ENCODE measurements around the gene TFCP2L1.
"Not testable (repeated sequence)": the region's sequence is repeated elsewhere in the genome, so short reads cannot be mapped to it uniquely, and the experiment has no call there.

Gene TFCP2L1, protein sequence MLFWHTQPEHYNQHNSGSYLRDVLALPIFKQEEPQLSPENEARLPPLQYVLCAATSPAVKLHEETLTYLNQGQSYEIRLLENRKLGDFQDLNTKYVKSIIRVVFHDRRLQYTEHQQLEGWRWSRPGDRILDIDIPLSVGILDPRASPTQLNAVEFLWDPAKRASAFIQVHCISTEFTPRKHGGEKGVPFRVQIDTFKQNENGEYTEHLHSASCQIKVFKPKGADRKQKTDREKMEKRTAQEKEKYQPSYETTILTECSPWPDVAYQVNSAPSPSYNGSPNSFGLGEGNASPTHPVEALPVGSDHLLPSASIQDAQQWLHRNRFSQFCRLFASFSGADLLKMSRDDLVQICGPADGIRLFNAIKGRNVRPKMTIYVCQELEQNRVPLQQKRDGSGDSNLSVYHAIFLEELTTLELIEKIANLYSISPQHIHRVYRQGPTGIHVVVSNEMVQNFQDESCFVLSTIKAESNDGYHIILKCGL

DNA sequence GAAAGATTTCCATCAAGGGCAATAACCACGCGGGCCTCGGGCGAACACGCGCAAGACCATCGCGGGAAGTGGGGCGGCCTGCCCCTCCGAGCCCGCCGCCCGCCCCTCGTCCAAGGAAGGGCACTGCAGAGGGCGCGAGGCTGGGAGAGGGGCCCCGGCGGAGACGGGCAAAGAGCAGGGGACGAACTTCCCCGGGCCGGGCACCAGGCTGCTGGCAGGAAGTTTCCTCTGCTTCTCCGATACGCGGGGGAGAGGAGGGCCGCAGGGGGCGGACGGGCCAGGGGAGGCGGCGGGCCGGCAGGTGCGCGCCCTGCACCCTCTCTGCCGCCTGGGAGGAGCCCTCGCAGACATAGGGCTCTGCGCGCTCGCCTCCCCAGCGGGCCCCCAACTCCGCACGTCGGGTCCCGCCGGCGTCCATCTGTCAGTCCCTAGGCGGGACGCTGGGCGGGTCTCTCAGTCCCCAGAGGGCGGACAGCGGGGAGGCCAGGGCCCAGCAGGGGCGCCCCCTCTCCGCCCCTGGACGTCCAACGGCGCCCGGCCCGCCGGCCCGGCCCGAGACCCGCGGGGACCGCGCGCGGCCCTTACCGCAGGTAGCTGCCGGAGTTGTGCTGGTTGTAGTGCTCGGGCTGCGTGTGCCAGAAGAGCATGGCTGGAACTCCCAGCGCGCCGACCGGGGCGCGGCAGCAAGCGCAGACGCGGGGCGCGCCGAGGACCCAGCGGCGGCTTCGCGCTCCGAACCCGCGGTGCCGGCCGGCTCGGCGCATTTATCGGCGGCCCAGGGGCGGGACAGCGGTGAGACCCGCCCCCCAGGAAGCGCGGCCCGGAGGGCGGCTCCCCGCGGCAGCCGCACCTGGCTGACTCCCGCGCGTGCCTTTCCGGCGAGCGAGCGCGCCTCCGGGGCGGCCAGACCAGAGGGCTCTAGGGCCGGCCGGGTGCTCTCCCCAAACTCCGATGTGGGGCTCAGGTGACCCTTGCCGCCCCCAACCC, at the start of gene TFCP2L1:
TSS of gene TFCP2L1 (minus strand) at position 740 of the 987 bp plus-strand sequence. CDS start at position 647, 93 bp downstream.
- no peak for DNase-seq (ENCODE audit: low read depth)

DNA sequence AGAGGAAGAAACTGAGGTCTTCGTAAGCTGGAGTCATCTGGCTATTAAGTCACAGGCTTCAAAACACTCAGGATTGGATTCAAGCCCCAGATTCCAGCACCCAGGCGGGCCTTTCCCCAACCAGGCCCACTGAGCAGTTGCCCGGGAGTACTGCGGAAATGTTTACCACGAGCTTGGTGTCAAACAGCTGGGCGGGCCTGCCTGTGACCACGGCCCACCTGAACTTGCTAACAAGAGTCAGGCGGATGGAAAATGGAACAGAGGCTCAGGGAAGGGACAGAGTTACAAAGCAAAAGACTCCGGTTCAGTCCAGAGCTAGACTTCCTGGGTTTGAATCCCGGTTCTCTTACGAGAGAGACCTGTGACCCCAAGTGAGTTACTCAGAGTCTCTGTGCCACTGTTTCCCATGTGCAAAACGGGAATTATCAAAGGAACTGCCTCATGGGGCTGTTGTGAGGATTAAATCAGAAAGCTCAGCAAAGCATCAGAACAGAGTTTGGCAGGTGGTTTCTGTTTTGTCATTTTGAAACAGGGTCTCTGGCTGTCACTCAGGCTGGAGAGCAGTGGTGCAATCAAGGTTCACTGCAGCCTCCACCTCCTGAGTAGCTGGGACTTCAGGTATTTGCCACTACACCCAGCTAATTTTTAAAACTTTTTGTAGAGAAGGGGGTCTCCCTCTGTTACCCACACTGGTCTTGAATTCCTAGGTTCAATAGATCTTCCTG, 49.0 kb upstream of the TFCP2L1 start:
- DNase-seq (ENCODE audit: low read depth): no peak

DNA sequence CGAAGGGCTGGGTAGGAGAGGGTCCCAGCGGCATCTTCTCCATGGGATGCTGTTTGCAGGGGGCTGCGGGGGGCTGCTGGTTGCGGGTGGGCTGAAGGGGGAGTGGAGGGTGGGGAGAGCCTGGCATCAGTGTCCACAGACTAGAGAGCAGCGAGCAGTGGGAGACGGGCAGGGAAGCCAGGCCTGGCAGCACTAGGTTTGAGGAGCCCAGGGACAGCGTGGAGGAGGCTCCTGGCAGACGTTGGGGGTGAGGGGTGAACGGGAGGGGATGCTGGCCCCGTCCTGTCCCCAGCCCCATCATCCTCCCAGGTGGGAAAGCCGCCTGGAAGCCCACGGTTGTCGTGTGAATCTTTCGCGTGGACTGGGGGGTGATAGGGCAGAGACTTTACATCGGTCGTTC, 48.2 kb upstream of the TFCP2L1 start:
- DNase-seq (ENCODE audit: low read depth): no peak

DNA sequence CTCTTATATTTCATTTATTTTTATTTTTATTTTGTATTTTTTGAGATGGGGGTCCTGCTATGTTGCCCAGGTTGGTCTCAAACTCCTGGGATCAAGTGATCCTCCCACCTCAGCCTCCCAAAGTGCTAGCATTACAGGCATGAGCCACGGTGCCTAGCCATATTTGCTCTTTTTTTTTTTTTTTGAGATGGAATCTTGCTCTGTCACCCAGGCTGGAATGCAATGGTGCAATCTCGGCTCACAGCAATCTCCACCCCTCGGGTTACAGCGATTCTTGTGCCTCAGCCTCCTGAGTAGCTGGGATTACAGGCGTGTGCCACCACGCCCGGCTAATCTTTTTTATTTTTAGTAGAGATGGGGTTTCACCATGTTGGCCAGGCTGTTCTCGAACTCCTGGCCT, 46.3 kb upstream of the TFCP2L1 start:
- DNase-seq (ENCODE audit: low read depth): not testable (repeated sequence)

DNA sequence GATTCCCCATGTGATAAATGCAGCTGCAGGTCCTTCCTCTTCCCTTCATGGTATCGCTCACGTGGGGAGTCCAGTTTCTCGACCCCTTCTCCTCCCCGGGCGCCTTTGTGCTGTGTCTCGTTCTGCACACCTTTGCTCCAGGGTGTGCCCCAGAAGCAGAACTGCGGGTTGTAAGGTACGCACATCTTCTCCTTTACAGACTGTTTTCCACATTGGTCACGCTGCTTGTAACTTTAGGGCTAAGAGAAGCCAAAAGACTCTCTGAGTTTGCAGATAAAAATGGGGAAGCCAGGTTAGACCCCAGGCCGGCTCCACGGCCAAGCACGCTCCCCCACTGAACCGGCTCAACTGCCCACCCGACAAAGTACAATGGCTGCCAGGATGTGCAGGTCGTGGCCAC, 45.9 kb upstream of the TFCP2L1 start:
- DNase-seq (ENCODE audit: low read depth): no peak

DNA sequence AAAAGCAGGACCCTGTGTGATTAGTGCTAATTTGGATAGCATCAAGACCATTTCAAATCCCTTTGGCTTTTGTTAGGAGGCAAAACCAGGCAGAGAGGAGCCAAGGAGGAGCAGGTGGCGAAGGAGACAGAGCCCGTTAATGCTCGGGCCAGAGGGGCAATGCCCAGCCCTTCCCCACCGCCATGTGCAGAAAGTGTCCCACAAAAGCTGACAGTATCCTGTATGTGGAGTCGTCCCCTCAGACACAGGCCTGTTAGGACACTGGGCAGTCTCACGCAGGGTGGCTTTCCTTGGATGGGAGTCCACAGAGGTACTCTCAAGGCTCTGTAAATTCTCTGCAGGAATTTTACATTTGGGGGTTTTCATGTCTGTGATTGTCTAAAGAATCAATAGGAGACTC, 44.8 kb upstream of the TFCP2L1 start:
- DNase-seq (ENCODE audit: low read depth): no peak

DNA sequence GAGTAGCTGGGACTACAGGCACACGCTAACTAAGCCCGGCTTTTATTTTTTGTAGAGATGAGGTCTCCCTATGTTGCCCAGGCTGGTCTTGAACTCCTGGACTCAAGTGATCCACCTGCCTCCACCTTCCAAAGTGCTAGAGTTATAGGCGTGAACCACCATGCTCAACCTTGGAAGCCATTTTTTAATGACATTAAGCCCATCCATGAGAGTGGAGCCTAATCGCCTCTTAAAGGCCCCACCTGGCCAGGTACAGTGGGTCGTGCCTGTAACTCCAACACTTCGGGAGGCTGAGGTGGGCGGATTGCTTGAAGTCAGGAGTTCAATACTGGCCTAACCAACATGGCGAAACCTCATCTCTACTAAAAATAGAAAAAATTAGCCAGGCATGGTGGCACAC, 41.6 kb upstream of the TFCP2L1 start:
- no peak for DNase-seq (ENCODE audit: low read depth)

DNA sequence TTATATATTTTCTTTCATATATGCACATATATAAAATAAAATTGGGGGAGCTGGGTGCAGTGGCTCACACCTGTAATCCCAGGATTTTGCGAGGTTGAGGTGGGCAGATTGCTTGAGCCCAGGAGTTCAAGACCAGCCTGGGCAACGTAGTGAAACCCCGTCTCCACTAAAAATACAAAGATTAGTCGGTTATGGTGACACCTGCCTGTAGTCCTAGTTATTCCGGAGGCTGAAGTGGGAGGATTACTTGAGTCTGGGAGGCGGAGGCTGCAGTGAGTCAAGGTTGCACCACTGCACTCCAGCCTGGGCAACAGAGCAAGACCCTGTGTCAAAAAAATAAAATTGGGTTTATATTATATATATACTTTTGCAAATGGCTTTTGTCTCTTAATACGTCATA, 39.6 kb upstream of the TFCP2L1 start:
- DNase-seq (ENCODE audit: low read depth): no peak

DNA sequence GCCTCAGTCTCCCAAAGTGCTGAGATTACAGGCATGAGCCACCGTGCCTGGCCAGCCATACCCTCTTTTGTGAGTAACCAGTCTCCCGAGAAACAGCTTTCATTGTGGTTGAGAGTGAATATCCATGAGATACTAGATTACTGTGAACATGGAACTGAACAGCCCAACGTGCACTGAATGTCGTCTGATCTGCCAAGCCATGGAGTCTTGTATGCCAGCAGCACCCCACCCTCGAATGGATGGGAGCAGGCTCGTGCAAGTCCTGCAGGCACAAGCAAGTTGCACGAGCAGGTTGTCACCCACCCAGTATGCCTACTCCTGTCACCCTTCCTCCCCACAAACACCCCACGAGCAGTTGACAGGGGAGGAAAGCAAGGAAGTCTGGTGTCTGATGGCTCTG, 36.5 kb upstream of the TFCP2L1 start:
- DNase-seq (ENCODE audit: low read depth): no peak

DNA sequence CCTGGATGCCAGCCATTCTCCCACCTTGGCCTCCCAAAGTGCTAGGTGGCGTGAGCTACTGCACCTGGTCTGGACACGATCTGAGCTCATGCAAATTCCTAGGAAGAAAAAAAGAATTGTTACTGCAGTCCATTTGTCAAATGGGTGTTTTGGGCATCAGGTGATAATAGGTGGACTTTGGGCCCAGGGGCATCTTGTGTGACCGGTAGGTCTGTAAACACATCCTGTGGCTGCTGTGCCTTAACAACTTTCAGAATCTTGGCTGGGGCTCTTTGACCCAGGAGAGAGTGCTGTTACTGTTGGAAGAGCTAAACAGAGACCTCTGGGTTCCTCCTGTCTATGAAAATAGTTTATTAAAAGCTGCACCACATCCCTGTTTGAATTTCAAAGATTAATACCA, 34.9 kb upstream of the TFCP2L1 start:
- DNase-seq (ENCODE audit: low read depth): no peak

DNA sequence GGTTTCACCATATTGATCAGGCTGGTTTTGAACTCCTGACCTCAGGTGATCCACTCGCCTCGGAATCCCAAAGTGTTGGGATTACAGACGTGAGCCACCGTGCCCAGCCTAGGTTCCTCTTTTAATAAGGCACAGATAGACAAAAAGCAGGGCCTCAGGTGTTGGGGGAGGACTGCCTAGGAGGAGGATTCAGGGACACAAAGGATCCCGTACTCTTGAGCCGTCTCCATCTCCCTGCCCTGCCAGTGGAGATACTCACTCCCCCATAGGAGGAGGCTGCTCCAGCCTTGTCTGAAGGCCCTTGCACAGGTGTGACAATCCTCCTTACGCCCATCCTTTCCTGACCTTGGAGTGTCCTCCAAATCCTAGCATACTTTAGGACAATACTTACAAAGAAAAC, 32.0 kb upstream of the TFCP2L1 start:
- no peak for DNase-seq (ENCODE audit: low read depth)

DNA sequence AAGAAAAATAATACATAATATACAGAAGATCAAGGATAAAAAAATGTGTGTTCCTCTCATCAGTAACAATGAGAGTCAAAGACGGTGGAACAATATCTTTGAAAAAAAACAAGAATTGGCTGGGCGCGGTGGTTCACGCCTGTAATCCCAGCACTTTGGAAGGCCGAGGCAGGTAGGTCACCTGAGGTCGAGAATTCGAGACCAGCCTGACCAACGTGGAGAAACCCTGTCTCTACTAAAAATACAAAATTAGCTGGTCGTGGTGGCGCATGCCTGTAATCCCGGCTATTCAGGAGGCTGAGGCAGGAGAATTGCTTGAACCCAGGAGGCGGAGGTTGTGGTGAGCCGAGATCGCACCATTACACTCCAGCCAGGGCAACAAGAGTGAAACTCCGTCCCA, 28.7 kb upstream of the TFCP2L1 start:
- not testable (repeated sequence) for DNase-seq (ENCODE audit: low read depth)

DNA sequence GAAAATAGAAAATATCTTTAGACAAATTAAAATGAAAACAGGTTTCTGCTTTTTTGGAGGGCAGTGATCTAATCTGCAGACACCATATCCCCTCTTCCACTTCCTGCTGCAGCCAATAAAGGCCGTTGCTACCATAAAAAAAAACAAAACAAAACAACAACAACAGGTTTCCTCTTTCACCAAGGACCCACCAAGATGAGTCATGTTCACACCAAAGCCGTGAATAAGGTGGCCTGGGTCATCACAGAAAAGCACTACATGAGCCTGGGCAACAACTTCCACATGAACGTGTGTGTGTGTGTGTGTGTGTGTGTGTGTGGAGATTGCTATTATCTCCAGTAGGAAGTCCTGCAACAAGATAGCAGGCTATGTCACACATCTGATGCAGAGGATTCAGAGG, 24.8 kb upstream of the TFCP2L1 start:
- DNase-seq (ENCODE audit: low read depth): no peak

DNA sequence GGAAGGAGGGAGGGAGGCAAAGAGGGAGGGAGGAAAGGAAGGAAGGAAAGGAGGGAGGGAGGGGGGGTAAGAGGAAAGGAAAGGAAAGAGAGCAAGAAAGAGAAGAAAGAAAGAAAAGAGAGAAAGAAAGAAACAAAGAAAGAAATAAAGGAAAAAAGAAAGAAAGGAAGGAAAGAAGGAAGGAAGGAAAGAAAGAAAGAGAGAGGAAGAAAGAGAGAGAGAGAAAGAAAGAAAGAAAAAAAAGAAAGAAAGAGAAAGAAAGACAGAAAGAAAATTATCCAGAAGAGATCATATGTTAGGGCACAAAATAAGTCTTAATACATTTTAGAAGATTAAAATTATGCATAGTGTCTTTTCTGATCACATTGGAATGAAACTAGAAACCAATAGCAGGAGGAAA, 24.3 kb upstream of the TFCP2L1 start:
- no peak for DNase-seq (ENCODE audit: low read depth)

DNA sequence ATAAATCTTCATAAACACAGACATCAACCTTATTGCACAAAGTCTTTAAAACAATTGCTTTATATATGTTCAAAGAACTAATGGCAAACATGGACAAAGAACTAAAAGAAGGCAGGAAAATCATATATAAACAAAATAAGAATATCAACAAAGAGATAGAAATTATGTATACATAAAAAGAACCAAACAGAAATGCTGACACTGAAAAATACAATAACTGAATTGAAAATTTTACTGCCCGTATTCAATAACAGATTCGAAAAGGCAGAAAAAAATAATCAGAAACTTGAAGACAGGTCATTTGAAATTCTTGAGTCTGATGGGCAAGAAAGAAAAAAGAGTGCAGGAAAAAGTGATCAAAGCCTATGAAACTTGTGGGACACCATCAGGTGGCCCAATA, 22.0 kb upstream of the TFCP2L1 start:
- DNase-seq (ENCODE audit: low read depth): no peak

DNA sequence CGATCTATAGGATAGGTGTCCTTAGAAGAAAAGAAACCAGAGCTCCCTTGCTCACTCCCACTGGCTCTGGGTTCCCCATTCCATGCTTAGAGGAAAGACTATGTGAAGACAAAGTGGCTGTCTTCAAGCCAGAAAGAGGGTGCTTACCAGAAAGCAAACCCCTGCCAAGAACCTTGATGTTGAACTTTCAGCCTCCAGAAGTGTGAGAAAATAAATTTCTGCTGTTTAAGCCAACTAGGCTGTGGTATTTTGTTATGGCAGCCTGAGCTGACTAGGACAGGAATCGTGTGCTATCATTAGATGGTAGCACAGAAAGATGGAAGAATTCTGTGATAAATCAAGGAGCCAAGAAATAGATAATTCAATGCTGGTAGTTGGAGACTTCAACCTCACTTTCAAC, 19.9 kb upstream of the TFCP2L1 start:
- DNase-seq (ENCODE audit: low read depth): no peak

DNA sequence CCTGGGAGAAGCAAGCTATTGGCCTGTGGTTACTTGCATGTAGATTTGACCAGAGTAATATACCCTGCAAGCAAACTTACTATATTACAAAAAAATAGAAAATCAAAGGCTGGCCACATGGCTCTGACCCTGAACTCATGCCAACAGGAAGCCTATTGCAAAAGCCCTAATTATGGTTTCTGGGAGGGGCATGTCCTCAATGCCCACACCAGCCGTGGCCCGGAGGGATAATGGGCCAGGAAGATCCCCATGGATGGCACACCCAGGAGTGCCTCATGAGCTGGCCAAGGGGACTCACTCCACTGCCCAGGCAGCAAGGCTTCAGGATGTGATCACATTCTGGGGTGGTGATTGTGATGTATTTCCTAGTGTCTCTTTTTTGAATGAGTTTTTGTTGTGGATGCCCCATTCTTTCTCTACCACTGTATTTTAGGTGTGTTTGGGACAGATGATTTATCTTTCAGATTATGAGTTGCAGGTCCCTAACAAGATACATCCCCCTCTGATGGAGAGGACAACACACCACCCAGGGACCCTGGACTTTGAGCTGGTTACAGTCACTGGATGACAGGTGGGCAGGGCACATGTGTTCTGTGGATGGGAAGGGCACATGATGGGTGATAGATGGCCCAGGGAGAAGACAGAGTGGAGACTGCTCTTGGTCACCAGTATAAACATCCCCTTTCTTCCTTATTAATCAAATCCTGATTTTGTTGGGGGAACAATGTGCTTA, 18.7 kb upstream of the TFCP2L1 start:
- DNase-seq (ENCODE audit: low read depth): no peak

DNA sequence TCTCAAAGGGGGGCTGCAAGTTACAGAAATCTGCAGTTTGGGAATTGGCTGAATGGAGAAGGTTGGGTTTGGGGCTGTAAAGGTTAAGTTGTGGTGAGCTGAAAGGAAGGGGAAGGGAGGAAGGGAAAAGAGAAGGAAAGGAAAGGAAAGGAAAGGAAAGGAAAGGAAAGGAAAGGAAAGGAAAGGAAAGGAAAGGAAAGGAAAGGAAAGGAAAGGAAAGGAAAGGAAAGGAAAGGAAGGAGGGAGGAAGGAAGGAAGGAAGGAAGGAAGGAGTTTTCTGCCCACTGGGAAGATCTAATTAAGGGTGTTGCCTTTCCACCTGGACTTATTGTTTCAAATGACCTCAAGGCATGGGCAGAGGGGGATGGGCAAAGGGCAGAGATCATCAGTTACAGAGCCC, 16.2 kb upstream of the TFCP2L1 start:
- not testable (repeated sequence) for DNase-seq (ENCODE audit: low read depth)

DNA sequence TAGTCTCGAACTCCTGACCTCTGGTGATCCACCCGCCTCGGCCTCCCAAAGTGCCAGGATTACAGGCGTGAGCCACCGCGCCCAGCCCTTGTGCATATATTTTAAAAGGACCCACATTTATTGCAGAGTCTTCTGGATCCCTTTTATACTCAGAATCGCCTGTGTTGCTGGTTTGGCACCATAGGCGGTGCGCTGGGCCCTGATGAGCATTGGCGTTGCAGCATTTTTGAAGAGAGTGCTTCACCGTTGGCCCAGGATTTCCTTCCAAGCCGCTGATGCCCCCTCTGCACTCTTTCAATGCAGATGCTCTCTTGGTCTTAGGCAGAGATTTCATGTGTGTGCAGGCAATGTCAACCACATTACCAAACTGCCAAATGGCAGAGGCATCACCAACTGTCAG, 13.5 kb upstream of the TFCP2L1 start:
- no peak for DNase-seq (ENCODE audit: low read depth)

DNA sequence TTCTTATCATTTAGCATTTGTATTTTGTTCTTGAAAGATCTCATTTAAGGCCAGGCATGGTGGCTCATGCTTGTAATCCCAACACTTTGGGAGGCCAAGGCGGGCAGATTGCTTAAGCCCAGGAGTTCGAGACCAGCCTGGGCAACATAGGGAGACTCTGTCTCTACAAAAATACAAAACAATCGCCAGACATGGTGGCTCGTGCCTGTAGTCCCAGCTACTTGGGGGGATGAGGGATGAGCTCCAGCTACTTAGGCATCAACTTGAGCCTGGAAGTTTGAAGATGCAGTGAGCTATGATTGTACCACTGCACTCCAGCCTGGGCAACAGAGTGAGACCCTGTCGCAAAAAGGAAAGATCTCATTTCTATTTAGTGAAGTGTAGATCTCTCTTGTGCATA, 12.9 kb upstream of the TFCP2L1 start:
- not testable (repeated sequence) for DNase-seq (ENCODE audit: low read depth)

DNA sequence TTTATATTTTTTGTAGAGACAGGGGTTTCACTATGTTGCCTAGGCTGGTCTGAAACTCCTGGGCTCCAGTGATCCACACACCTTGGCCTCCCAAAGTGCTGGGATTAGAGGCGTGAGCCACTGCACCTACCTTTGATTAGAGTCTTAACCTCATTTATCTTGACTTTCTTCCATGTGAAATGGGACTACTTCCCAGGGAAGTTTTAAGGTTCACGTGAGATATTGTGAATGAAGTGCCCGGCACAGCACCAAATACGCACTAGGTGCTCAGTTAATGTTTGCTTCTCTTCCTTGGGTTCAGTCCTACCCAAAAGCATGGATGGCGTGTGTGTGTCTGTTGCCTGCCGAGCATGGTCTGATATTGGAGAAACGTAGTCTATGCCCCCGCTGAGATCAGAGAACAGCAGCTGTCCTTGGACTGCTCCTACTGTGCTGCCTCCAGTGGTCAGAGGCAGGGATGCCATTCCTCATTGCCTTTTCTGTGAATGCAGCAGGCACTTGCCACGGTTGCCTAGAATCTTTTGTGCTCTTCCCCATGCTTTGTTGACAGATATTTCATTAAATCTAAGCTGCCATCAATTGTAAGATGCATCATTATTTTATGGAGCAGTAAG, 12.3 kb upstream of the TFCP2L1 start:
- no peak for DNase-seq (ENCODE audit: low read depth)
